Endothelial cell of umbilical vein (primary cell): ENCODE data around the gene CCL7. TPM values are rescaled to one million over a fixed set of nuclear protein-coding genes. Genes with fewer than 3 reads are reported as not detected.

Experiments
- BruUV-seq: library from RNA; stranded (reverse); fragments of 400-500 nt; replicated peaks from 2 replicates; lab custom pipeline; 2021; lab: Mats Ljungman, UMichigan
- CTCF ChIA-PET: fragments of 300-600, 350-600 bp; sonication (Branson Sonifier 250); formaldehyde crosslinking; loops from one replicate; lab custom pipeline; 2021; ENCODE audit warnings: antibody characterized with exemption, inconsistent platforms; lab: Charles Lee
- POLR2A ChIA-PET: fragments of 300-600, 350-600 bp; sonication (Branson Sonifier 250); formaldehyde crosslinking; loops from one replicate; lab custom pipeline; 2021; ENCODE audit warnings: antibody characterized with exemption, inconsistent platforms; lab: Charles Lee
- DNase-seq: peaks from one replicate; pipeline ENCODE4 v3.0.0-alpha.2; 2011; ENCODE audit warnings: low read depth, low spot score
- FAIRE-seq: peaks from 2 replicates; lab custom pipeline; 2011; peaks lifted over from hg19 to GRCh38; lab: Jason Lieb, UNC
- H2AFZ ChIP-seq: 2 replicates; pipeline ENCODE4 v1.6.0; 2012; ENCODE audit warnings: low read depth, low read length, control low read depth, inconsistent platforms
- H3K27ac ChIP-seq: 2 replicates; pipeline ENCODE4 v1.5.1; 2011; ENCODE audit warnings: low read depth, mild to moderate bottlenecking, control low read depth, low read length, moderate library complexity; ENCODE audit not compliant: insufficient read depth
- H3K27me3 ChIP-seq, 2 experiments: 2 replicates each; pipeline versions ENCODE4 v1.6.0 to v1.6.1; 2011; ENCODE audit warnings: low read length in 2 of 2, mixed read lengths in 1 of 2; ENCODE audit not compliant: control insufficient read depth in 2 of 2, insufficient read depth in 2 of 2
- H3K36me3 ChIP-seq, 2 experiments: 2 replicates in 1 of 2; 3 replicates in 1 of 2; pipeline ENCODE4 v1.5.1; 2011; ENCODE audit warnings: low read length in 2 of 2, mild to moderate bottlenecking in 1 of 2, moderate library complexity in 1 of 2; ENCODE audit not compliant: control insufficient read depth in 2 of 2, insufficient read depth in 2 of 2; ENCODE audit errors: extremely low read depth in 1 of 2
- H3K4me1 ChIP-seq: 3 replicates; pipeline ENCODE4 v1.5.1; 2011; ENCODE audit warnings: mild to moderate bottlenecking, low read length; ENCODE audit not compliant: control insufficient read depth, insufficient read depth; ENCODE audit errors: extremely low read depth
- H3K4me2 ChIP-seq: 2 replicates; pipeline ENCODE4 v1.6.1; 2011; ENCODE audit warnings: low read length, control low read depth, mixed read lengths; ENCODE audit not compliant: insufficient read depth
- H3K4me3 ChIP-seq, 3 experiments: fragments of 200-600 bp in 1 of 3; sonication (generic), shearing (Covaris generic) in 1 of 3; replicated peaks in 1 of 3; 2 replicates each; pipeline ENCODE4 v1.5.1; 2011 to 2016; ENCODE audit warnings: control low read depth in 3 of 3, low read length in 3 of 3, mild to moderate bottlenecking in 2 of 3, inconsistent platforms in 1 of 3, low read depth in 1 of 3, moderate library complexity in 1 of 3; ENCODE audit not compliant: insufficient read depth in 1 of 3
- H3K79me2 ChIP-seq: 2 replicates; pipeline ENCODE4 v1.6.0; 2012; ENCODE audit warnings: low read length, inconsistent platforms; ENCODE audit not compliant: control insufficient read depth, insufficient read depth
- H3K9ac ChIP-seq: replicated peaks from 2 replicates; pipeline ENCODE3; 2011; ENCODE audit warnings: low read length, control low read depth; ENCODE audit not compliant: insufficient read depth; ENCODE audit errors: extremely low read depth
- H3K9me1 ChIP-seq: replicated peaks from 3 replicates; pipeline ENCODE4 v1.6.0; 2011; ENCODE audit warnings: mild to moderate bottlenecking, low read length; ENCODE audit not compliant: control insufficient read depth, insufficient read depth; ENCODE audit errors: extremely low read depth
- H3K9me3 ChIP-seq: replicated peaks from 2 replicates; pipeline ENCODE4 v1.5.1; 2012; ENCODE audit warnings: low read length, inconsistent platforms; ENCODE audit not compliant: control insufficient read depth, insufficient read depth
- H4K20me1 ChIP-seq: replicated peaks from 2 replicates; pipeline ENCODE3; 2011; ENCODE audit warnings: mild to moderate bottlenecking, low read length; ENCODE audit not compliant: control insufficient read depth, insufficient read depth; ENCODE audit errors: extremely low read depth
- CTCF ChIP-seq, 2 donors: IDR thresholded peaks; 1 replicate in 1 of 2; 2 replicates in 1 of 2; pipeline ENCODE4 v1.5.1; 2011; ENCODE audit warnings: low read length in 2 of 2, mild to moderate bottlenecking in 2 of 2, moderate library complexity in 2 of 2, control low read depth in 1 of 2, inconsistent platforms in 1 of 2, low read depth in 1 of 2; ENCODE audit not compliant: insufficient read depth in 1 of 2; ENCODE audit errors: extremely low read depth in 1 of 2
- EZH2 ChIP-seq: IDR thresholded peaks from 2 replicates; pipeline ENCODE4 v1.6.1; 2012; ENCODE audit warnings: borderline replicate concordance, low read depth, mild to moderate bottlenecking, moderate library complexity, low read length, inconsistent platforms; ENCODE audit not compliant: severe bottlenecking
- FOS ChIP-seq: IDR thresholded peaks from 2 replicates; pipeline ENCODE4 v1.6.1; 2011; ENCODE audit warnings: mild to moderate bottlenecking, low read length, moderate library complexity, borderline replicate concordance; ENCODE audit not compliant: insufficient read depth
- GATA2 ChIP-seq: IDR thresholded peaks from 2 replicates; pipeline ENCODE4 v1.7.0; 2011; ENCODE audit warnings: low read depth, mild to moderate bottlenecking, moderate library complexity, mixed read lengths, low read length; ENCODE audit not compliant: insufficient read length, insufficient read depth
- JUN ChIP-seq: IDR thresholded peaks from 2 replicates; pipeline ENCODE4 v1.6.1; 2011; ENCODE audit warnings: borderline replicate concordance, low read depth; ENCODE audit not compliant: insufficient read length, insufficient read depth
- MAX ChIP-seq: IDR thresholded peaks from 2 replicates; pipeline ENCODE4 v1.6.1; 2011; ENCODE audit not compliant: insufficient read depth, insufficient read length
- MYC ChIP-seq: IDR thresholded peaks from one replicate; pipeline ENCODE4 v1.6.1; 2011; ENCODE audit warnings: mild to moderate bottlenecking, low read depth, low read length
- POLR2A ChIP-seq: IDR thresholded peaks from 2 replicates; pipeline ENCODE4 v1.6.1; 2012; ENCODE audit warnings: low read depth, mild to moderate bottlenecking, control low read depth, low read length
- POLR2AphosphoS5 ChIP-seq: IDR thresholded peaks from 2 replicates; pipeline ENCODE4 v1.6.1; 2012; ENCODE audit warnings: low read depth, mild to moderate bottlenecking, control low read depth, low read length, moderate library complexity; ENCODE audit not compliant: insufficient read depth
- dilution Hi-C: fragments of 300-500 bp; cut with MboI; formaldehyde crosslinking; loops from one replicate; pipeline ENCODE4 v1.15.0; 2019; ENCODE audit warnings: low sequenced_read_pairs; ENCODE audit not compliant: extremely low pct_ligation_motif_present
- intact Hi-C: fragments of 100-400 bp; cut with micrococcal nuclease; formaldehyde crosslinking; loops from one replicate; pipeline ENCODE4 v1.10.0; 2022
- polyA plus RNA-seq, 4 experiments: library from polyadenylated mRNA; depleted of rRNA in 3 of 4; stranded (reverse) in 3 of 4; unstranded in 1 of 4; fragments of >200 nt; gene quantifications; 2 replicates each; pipeline versions ENCODE4 v1.2.1 to v1.2.3, GENCODE V29; 2011 to 2012; ENCODE audit warnings: missing spikeins in 1 of 4
- total RNA-seq: library from RNA; stranded (reverse); gene quantifications from 2 replicates; pipeline ENCODE4 v1.2.3, GENCODE V29; 2021

Gene CCL7
- total and polyA plus RNA-seq, 2 donors (not counting 3 experiments of a cell fraction or from before 2014, with no cell fraction given) = 0.25 TPM; not detected in 1

DNA sequence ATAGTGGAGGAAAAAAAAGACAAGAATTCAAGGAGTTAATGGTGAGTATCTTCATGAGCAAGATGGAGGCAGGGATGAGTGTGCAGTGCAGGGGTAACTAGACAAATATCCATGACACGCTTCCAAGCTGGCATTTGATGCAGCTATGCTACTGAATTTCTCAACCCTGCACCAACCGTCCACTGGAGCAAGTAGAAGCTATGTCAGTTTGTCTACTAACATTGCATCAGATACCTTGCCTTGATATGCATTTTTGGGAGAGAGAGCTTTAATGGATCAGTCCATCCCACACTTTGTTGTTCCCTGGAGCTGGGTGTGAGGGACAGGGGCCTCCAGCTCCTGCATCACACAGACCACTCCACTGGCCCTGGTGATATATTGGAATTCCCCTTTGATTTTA is 32.0 kb downstream of the CCL7 start:
- H3K27me3 ChIP-seq = peaks cover 2 to 4% of the 10 kb centered on the region in 2 experiments
- dilution Hi-C loops (loop anchor here (25.0 kb wide), 1 partner anchor 90 kb away; no protein-coding TSS in a partner anchor), intact Hi-C loops (no loop called here)
- H3K79me2 ChIP-seq = no peaks in the 10 kb centered on the region
- H2AFZ ChIP-seq = no peak overlapping the region
- no peak overlapping the region for H3K27ac ChIP-seq
- BruUV-seq = no TSS peak
- TF ChIP-seq FOS = no peak
- TF ChIP-seq EZH2 = no peak
- TF ChIP-seq CTCF (IDR thresholded peaks at IDR 0.05; ENCODE audit: extremely low read depth in 1 of 2, insufficient read depth in 1 of 2, low read depth in 1 of 2, low read length in 2 of 2) = no peak
- no peak for TF ChIP-seq JUN
- TF ChIP-seq MYC = no peak
- no peak for TF ChIP-seq POLR2A
- H4K20me1 ChIP-seq = no peaks in the 10 kb centered on the region
- FAIRE-seq (no peak), DNase-seq (no peak)
- ChIA-PET CTCF (interaction anchor here (5.4 to 11.1 kb wide), 2 partner anchors 59 to 101 kb away, joined by 60 to 179 read pairs; partner anchors contain the start of gene CCL1), POLR2A (no interaction called here)
- H3K4me1 ChIP-seq = peaks cover 7% of the 10 kb centered on the region
- no peak overlapping the region for H3K9ac ChIP-seq
- H3K36me3 ChIP-seq = no peaks in the 10 kb centered on the region
- no peaks in the 10 kb centered on the region for H3K9me1 ChIP-seq
- no peaks in the 10 kb centered on the region for H3K9me3 ChIP-seq
- no peak overlapping the region for H3K4me3 ChIP-seq
- no peak overlapping the region for H3K4me2 ChIP-seq

GRCh38 chr17:34302636-34303035 is 32.6 kb downstream of the CCL7 start:
- POLR2A ChIA-PET = no interaction called here
- dilution Hi-C loops = loop anchor here (25.0 kb wide), 1 partner anchor 90 kb away; no protein-coding TSS in a partner anchor

More at GRCh38 chr17:34302636-34303035, 32.6 kb downstream of the CCL7 start:
- BruUV-seq = no TSS peak
- no peaks in the 10 kb centered on the region for H3K9me3 ChIP-seq
- FAIRE-seq (no peak), DNase-seq (no peak)
- H3K9ac ChIP-seq = no peak overlapping the region
- H3K27me3 ChIP-seq = peaks cover 8% of the 10 kb centered on the region in 2 experiments
- H3K4me1 ChIP-seq = peaks cover 7% of the 10 kb centered on the region
- no peaks in the 10 kb centered on the region for H4K20me1 ChIP-seq
- CTCF ChIA-PET = interaction anchor here (0.9 to 11.1 kb wide), 3 partner anchors 59 to 131 kb away, joined by 3 to 179 read pairs (median 60); partner anchors contain the start of gene CCL1
- H3K27ac ChIP-seq = no peak overlapping the region
- intact Hi-C loops = no loop called here
- H3K4me2 ChIP-seq = no peak overlapping the region
- TF ChIP-seq JUN = no peak
- TF ChIP-seq POLR2A = no peak
- TF ChIP-seq MAX = no peak
- no peak for TF ChIP-seq EZH2
- TF ChIP-seq GATA2 = no peak
- TF ChIP-seq FOS = no peak
- no peak for TF ChIP-seq POLR2AphosphoS5
- TF ChIP-seq CTCF (IDR thresholded peaks at IDR 0.05; ENCODE audit: extremely low read depth in 1 of 2, insufficient read depth in 1 of 2, low read depth in 1 of 2, low read length in 2 of 2) = no peak
- TF ChIP-seq MYC = no peak
- H2AFZ ChIP-seq = no peak overlapping the region
- H3K36me3 ChIP-seq = no peaks in the 10 kb centered on the region
- H3K9me1 ChIP-seq = no peaks in the 10 kb centered on the region
- H3K79me2 ChIP-seq = no peaks in the 10 kb centered on the region
- H3K4me3 ChIP-seq = no peak overlapping the region
